ENCODE results near the gene PARD6B. TPM values are rescaled to one million over a fixed set of nuclear protein-coding genes. Genes with fewer than 3 reads are reported as not detected.

PARD6B gene, protein sequence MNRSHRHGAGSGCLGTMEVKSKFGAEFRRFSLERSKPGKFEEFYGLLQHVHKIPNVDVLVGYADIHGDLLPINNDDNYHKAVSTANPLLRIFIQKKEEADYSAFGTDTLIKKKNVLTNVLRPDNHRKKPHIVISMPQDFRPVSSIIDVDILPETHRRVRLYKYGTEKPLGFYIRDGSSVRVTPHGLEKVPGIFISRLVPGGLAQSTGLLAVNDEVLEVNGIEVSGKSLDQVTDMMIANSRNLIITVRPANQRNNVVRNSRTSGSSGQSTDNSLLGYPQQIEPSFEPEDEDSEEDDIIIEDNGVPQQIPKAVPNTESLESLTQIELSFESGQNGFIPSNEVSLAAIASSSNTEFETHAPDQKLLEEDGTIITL
- 10 to 100 TPM; 16.8 to 35.1 (median 29.2) TPM for total RNA-seq
- long read RNA-seq, donor 1, full-length matches to known transcripts: 1 of 2 reads
- long read RNA-seq, donor 1, partial matches to known transcripts: 0 of 2 reads
- long read RNA-seq, donor 1, other reads (novel, unspliced or antisense): 1 of 2 reads
- long read RNA-seq, donor 2, full-length matches to known transcripts: 1 of 12 reads
- long read RNA-seq, donor 2, partial matches to known transcripts: 0 of 12 reads
- long read RNA-seq, donor 2, other reads (novel, unspliced or antisense): 11 of 12 reads

DNA sequence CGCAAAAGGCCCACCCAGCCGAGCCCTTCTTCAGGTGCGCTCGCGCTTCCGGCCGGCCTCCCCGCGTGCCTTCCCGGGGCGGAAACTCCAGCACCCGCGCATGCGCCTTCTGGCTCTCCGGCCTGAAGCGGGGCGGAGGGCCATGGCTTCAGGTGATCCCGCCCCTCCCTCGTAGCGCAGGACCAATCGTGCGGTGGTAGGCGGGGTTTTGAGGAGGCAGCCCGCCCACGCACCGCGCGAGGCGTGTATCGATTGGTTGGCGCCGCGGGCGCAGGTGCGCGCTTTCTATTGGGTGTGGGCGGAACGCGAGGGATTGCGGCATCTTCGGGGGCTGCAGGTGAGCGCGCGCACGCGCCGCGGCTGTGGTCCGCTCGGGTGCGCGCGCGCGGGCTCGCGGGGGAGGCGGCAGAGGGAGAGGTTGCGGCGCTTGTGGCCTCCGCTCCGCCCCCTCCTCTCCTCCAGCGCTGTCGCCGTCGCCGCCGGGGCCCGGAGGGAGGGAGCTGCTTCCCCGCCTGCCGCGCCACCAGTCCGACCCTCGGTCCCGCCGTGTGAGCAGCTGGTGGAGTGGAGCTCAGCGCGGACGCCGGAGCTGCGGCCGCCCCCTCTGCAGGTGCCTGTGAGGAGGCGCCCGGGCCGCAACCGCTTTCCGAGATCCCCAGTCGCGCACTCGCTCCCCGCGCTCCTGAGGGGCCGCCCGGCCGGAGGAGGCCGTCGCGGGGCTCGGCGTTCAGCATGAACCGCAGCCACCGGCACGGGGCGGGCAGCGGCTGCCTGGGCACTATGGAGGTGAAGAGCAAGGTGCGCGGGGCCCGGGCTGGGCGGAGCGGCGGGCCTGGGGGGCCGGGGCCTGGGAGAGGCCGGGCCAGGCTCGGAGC, at the start of gene PARD6B:
Gene PARD6B, plus strand, starts transcription at position 526 of the 875 bp plus-strand sequence. Its CDS starts 207 bp downstream, at position 733.
- ATAC-seq (peak; percentile 90), DNase-seq (peak; percentile 99)
- peaks cover 11% of the 10 kb centered on the region for H3K4me1 ChIP-seq (ENCODE audit: low read depth)
- no peaks in the 10 kb centered on the region for H3K9me3 ChIP-seq
- H3K4me3 ChIP-seq: peak within 1 kb of the TSS; percentile 77
- H3K36me3 ChIP-seq (ENCODE audit: low read depth): no peaks in the 10 kb centered on the region
- intact Hi-C loops (cut with DNase I, micrococcal nuclease): no loop called here
- TF ChIP-seq, protein P1, sequence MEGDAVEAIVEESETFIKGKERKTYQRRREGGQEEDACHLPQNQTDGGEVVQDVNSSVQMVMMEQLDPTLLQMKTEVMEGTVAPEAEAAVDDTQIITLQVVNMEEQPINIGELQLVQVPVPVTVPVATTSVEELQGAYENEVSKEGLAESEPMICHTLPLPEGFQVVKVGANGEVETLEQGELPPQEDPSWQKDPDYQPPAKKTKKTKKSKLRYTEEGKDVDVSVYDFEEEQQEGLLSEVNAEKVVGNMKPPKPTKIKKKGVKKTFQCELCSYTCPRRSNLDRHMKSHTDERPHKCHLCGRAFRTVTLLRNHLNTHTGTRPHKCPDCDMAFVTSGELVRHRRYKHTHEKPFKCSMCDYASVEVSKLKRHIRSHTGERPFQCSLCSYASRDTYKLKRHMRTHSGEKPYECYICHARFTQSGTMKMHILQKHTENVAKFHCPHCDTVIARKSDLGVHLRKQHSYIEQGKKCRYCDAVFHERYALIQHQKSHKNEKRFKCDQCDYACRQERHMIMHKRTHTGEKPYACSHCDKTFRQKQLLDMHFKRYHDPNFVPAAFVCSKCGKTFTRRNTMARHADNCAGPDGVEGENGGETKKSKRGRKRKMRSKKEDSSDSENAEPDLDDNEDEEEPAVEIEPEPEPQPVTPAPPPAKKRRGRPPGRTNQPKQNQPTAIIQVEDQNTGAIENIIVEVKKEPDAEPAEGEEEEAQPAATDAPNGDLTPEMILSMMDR (IDR thresholded peaks at IDR 0.05): no peak

- TF ChIP-seq, protein P1 (IDR thresholded peaks at IDR 0.05): no peak
- ATAC-seq (no peak), DNase-seq (no peak)
- no peaks in the 10 kb centered on the region for H3K9me3 ChIP-seq
- H3K4me3 ChIP-seq: no peak overlapping the region
- H3K4me1 ChIP-seq (ENCODE audit: low read depth): peaks cover 6% of the 10 kb centered on the region
- H3K36me3 ChIP-seq (ENCODE audit: low read depth): no peaks in the 10 kb centered on the region
- intact Hi-C loops (cut with DNase I, micrococcal nuclease): no loop called here
These were observed 49.3 kb upstream of the PARD6B start for GRCh38 chr20:50682065-50682464.

GRCh38 chr20:50682947-50683530, 48.3 kb upstream of the PARD6B start:
- DNase-seq (no peak), ATAC-seq (peak; percentile 31)
- TF ChIP-seq, protein P1 (IDR thresholded peaks at IDR 0.05): no peak
- H3K9me3 ChIP-seq: no peaks in the 10 kb centered on the region
- H3K4me1 ChIP-seq (ENCODE audit: low read depth): peaks cover 6% of the 10 kb centered on the region
- no peak overlapping the region for H3K4me3 ChIP-seq
- no peaks in the 10 kb centered on the region for H3K36me3 ChIP-seq (ENCODE audit: low read depth)
- intact Hi-C loops (cut with DNase I, micrococcal nuclease): no loop called here

DNA sequence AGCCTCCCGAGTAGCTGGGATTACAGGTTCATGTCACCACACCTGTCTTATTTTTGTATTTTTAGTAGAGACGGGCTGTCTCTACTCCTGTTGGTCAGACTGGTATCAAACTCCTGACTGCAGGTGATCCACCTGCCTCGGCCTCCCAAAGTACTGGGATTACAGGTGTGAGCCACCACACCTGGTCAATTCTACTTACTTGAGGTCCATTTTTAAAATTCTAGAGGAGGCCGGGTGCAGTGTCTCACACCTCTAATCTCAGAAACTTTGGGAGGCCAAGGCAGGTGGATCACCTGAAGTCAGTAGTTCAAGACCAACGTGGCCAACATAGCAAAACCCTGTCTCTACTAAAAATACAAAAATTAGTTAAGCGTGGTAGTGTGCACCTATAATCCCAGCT, 47.8 kb upstream of the PARD6B start:
- intact Hi-C loops (cut with DNase I, micrococcal nuclease): no loop called here
- Histone ChIP-seq H3K4me3 (no peak overlapping the region), H3K4me1 (ENCODE audit: low read depth) (peaks cover under 1% of the 10 kb centered on the region), H3K36me3 (ENCODE audit: low read depth) (no peaks in the 10 kb centered on the region), H3K9me3 (no peaks in the 10 kb centered on the region)
- DNase-seq: no peak
- TF ChIP-seq, protein P1 (IDR thresholded peaks at IDR 0.05): no peak
- no peak for ATAC-seq

DNA sequence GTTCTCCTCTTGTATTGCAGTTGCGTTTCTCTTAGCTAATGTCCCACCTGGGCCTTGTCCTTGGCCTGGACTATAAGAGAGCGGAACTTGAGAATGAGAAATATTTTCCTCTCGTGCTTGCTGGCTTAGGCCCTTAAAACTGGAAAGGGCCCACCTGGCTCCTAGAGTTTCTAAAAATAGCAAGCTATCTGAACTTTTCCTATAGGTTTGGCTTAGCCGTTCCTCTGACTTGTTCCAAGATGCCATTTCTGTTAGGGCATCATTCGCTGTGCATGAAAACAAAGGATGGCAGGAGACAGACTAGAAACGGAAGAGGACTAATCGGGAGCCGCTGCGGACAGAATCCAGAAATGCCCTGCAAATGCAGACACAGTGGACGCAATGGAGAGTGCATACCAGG, 44.6 kb upstream of the PARD6B start:
- intact Hi-C loops (cut with DNase I, micrococcal nuclease): no loop called here
- DNase-seq (no peak), ATAC-seq (no peak)
- TF ChIP-seq, protein P1 (IDR thresholded peaks at IDR 0.05): no peak
- Histone ChIP-seq H3K4me3 (no peak overlapping the region), H3K4me1 (ENCODE audit: low read depth) (no peaks in the 10 kb centered on the region), H3K36me3 (ENCODE audit: low read depth) (no peaks in the 10 kb centered on the region), H3K9me3 (no peaks in the 10 kb centered on the region)
